H1 (cell line): Measurements from ENCODE around the gene PIGV. TPM values are rescaled to one million over a fixed set of nuclear protein-coding genes. Genes with fewer than 3 reads are reported as not detected.

Experiments
- CTCF ChIA-PET: fragments of 300-600 bp; sonication (Branson Sonifier 250); formaldehyde crosslinking; loops from one replicate; lab custom pipeline; 2021; ENCODE audit not compliant: partially characterized antibody; lab: Charles Lee
- POLR2A ChIA-PET: fragments of 300-600 bp; sonication (Branson Sonifier 250); formaldehyde crosslinking; loops from one replicate; lab custom pipeline; 2021; ENCODE audit warnings: inconsistent platforms; ENCODE audit not compliant: partially characterized antibody; lab: Charles Lee
- DNase-seq, 2 experiments: peaks; one replicate each; pipeline versions ENCODE4 v3.0.0 to v3.0.0-alpha.2; 2010 to 2022; ENCODE audit warnings: low spot score in 2 of 2, low read depth in 1 of 2, mixed read lengths in 1 of 2
- FAIRE-seq: peaks from 2 replicates; lab custom pipeline; 2011; peaks lifted over from hg19 to GRCh38; lab: Jason Lieb, UNC
- H2AFZ ChIP-seq: 2 replicates; pipeline ENCODE4 v1.8.1; 2012; ENCODE audit warnings: low read length, inconsistent platforms
- H2AK5ac ChIP-seq: 2 replicates; pipeline ENCODE4 v1.6.1; 2013; ENCODE audit warnings: low read depth, low read length
- H2BK120ac ChIP-seq: replicated peaks from 2 replicates; pipeline ENCODE3; 2013; ENCODE audit warnings: low read depth, low read length, inconsistent platforms
- H2BK12ac ChIP-seq: 2 replicates; pipeline ENCODE4 v1.6.1; 2013; ENCODE audit warnings: low read depth, low read length
- H2BK15ac ChIP-seq: 2 replicates; pipeline ENCODE4 v1.6.1; 2013; ENCODE audit warnings: low read length
- H2BK20ac ChIP-seq: 2 replicates; pipeline ENCODE4 v1.6.1; 2013; ENCODE audit warnings: low read length
- H2BK5ac ChIP-seq: 2 replicates; pipeline ENCODE4 v1.6.1; 2013; ENCODE audit warnings: low read depth, low read length
- H3K14ac ChIP-seq: 2 replicates; pipeline ENCODE4 v1.6.1; 2013; ENCODE audit warnings: inconsistent platforms; ENCODE audit not compliant: insufficient read length
- H3K18ac ChIP-seq: 2 replicates; pipeline ENCODE4 v1.6.1; 2013; ENCODE audit warnings: low read length; ENCODE audit errors: extremely low read depth
- H3K23ac ChIP-seq: 2 replicates; pipeline ENCODE4 v1.6.1; 2013; ENCODE audit warnings: inconsistent platforms; ENCODE audit not compliant: insufficient read length
- H3K23me2 ChIP-seq: 2 replicates; pipeline ENCODE4 v1.6.1; 2013; ENCODE audit warnings: low read depth, low read length
- H3K27ac ChIP-seq: 2 replicates; pipeline ENCODE4 v1.6.1; 2011; ENCODE audit warnings: low read depth, low read length, inconsistent platforms
- H3K27me3 ChIP-seq, 4 experiments: replicated peaks in 1 of 4; 1 replicate in 1 of 4; 2 replicates in 3 of 4; pipeline versions ENCODE4 v1.6.1 to v1.8.1; 2011 to 2013; ENCODE audit warnings: low read length in 3 of 4, mild to moderate bottlenecking in 3 of 4, inconsistent platforms in 2 of 4, mixed read lengths in 2 of 4, moderate library complexity in 1 of 4; ENCODE audit not compliant: control insufficient read depth in 3 of 4, insufficient read depth in 3 of 4; ENCODE audit errors: extremely low read depth in 1 of 4
- H3K36me3 ChIP-seq, 4 experiments: 2 replicates each; pipeline versions ENCODE4 v1.6.1 to v1.8.1; 2011 to 2013; ENCODE audit warnings: mild to moderate bottlenecking in 4 of 4, low read length in 3 of 4, moderate library complexity in 2 of 4, control low read depth in 1 of 4, inconsistent platforms in 1 of 4; ENCODE audit not compliant: insufficient read depth in 4 of 4, control insufficient read depth in 2 of 4
- H3K4ac ChIP-seq: replicated peaks from 2 replicates; pipeline ENCODE3; 2013; ENCODE audit warnings: low read length, low read depth, mixed read lengths, inconsistent platforms; ENCODE audit not compliant: insufficient read length
- H3K4me1 ChIP-seq, 4 experiments: replicated peaks in 1 of 4; 1 replicate in 1 of 4; 2 replicates in 3 of 4; pipeline versions ENCODE4 v1.6.1 to v1.8.1; 2011 to 2013; ENCODE audit warnings: low read length in 3 of 4, inconsistent platforms in 2 of 4, mixed read lengths in 1 of 4; ENCODE audit not compliant: insufficient read depth in 4 of 4, control insufficient read depth in 3 of 4
- H3K4me2 ChIP-seq, 2 experiments: 2 replicates each; pipeline versions ENCODE4 v1.6.1 to v1.8.1; 2011 to 2013; ENCODE audit warnings: low read depth in 2 of 2, low read length in 2 of 2, control low read depth in 1 of 2, inconsistent platforms in 1 of 2, mild to moderate bottlenecking in 1 of 2; ENCODE audit not compliant: insufficient read depth in 1 of 2
- H3K4me3 ChIP-seq, 4 experiments: fragments of 200-600, 300-600 bp in 1 of 4; sonication (generic), shearing (Covaris generic), sonication (Bioruptor Twin) in 1 of 4; 2 replicates each; pipeline versions ENCODE4 v1.5.1 to v1.8.1; 2011 to 2016; ENCODE audit warnings: low read length in 4 of 4, low read depth in 3 of 4, control low read depth in 2 of 4, inconsistent platforms in 2 of 4, mild to moderate bottlenecking in 2 of 4, mixed read lengths in 1 of 4, moderate library complexity in 1 of 4; ENCODE audit not compliant: insufficient read depth in 2 of 4; ENCODE audit errors: extremely low read depth in 1 of 4
- H3K56ac ChIP-seq: replicated peaks from 2 replicates; pipeline ENCODE3; 2013; ENCODE audit warnings: low read depth, mild to moderate bottlenecking, mixed read lengths, low read length, inconsistent platforms; ENCODE audit not compliant: insufficient read length
- H3K79me1 ChIP-seq: 2 replicates; pipeline ENCODE4 v1.6.1; 2013; ENCODE audit warnings: low read depth, low read length, control low read depth
- H3K79me2 ChIP-seq, 2 experiments: 2 replicates each; pipeline versions ENCODE4 v1.6.1 to v1.8.1; 2012 to 2013; ENCODE audit warnings: low read length in 2 of 2, mild to moderate bottlenecking in 2 of 2, inconsistent platforms in 1 of 2; ENCODE audit not compliant: insufficient read depth in 2 of 2, control insufficient read depth in 1 of 2
- H3K9ac ChIP-seq, 4 experiments: replicated peaks in 1 of 4; 1 replicate in 1 of 4; 2 replicates in 3 of 4; pipeline versions ENCODE4 v1.6.1 to v1.8.1; 2011 to 2013; ENCODE audit warnings: low read depth in 3 of 4, low read length in 3 of 4, control low read depth in 2 of 4, mild to moderate bottlenecking in 2 of 4, moderate library complexity in 2 of 4, inconsistent platforms in 1 of 4; ENCODE audit errors: extremely low read depth in 1 of 4
- H3K9me3 ChIP-seq, 2 experiments: 2 replicates each; pipeline versions ENCODE4 v1.6.1 to v1.8.1; 2012 to 2013; ENCODE audit warnings: mild to moderate bottlenecking in 2 of 2, moderate library complexity in 2 of 2, control low read depth in 1 of 2, inconsistent platforms in 1 of 2, low read depth in 1 of 2, low read length in 1 of 2, mixed read lengths in 1 of 2; ENCODE audit not compliant: insufficient read depth in 2 of 2
- H4K20me1 ChIP-seq, 2 experiments: replicated peaks in 1 of 2; 2 replicates each; pipeline versions ENCODE3 to v1.8.1; 2011 to 2013; ENCODE audit warnings: inconsistent platforms in 2 of 2, low read length in 2 of 2, mild to moderate bottlenecking in 1 of 2; ENCODE audit not compliant: insufficient read depth in 2 of 2, control insufficient read depth in 1 of 2
- H4K5ac ChIP-seq: 2 replicates; pipeline ENCODE4 v1.6.1; 2013; ENCODE audit warnings: low read length, low read depth, mixed read lengths, inconsistent platforms; ENCODE audit not compliant: insufficient read length
- H4K8ac ChIP-seq: 2 replicates; pipeline ENCODE4 v1.8.0; 2013; ENCODE audit warnings: mild to moderate bottlenecking, moderate library complexity, low read length, inconsistent platforms; ENCODE audit not compliant: insufficient read depth; ENCODE audit errors: extremely low read depth
- H4K91ac ChIP-seq: replicated peaks from 2 replicates; pipeline ENCODE3; 2013; ENCODE audit warnings: low read length, mixed read lengths, inconsistent platforms; ENCODE audit not compliant: insufficient read length
- ATF2 ChIP-seq: IDR thresholded peaks from 2 replicates; pipeline ENCODE4 v1.6.1; 2012; ENCODE audit warnings: low read length, inconsistent platforms
- CREB1 ChIP-seq: IDR thresholded peaks from 2 replicates; pipeline ENCODE4 v1.6.1; 2012; ENCODE audit warnings: inconsistent platforms
- CTBP2 ChIP-seq: IDR thresholded peaks from 2 replicates; pipeline ENCODE4 v1.7.0; 2011; ENCODE audit warnings: borderline replicate concordance, mild to moderate bottlenecking, moderate library complexity, mixed read lengths, low read length; ENCODE audit not compliant: insufficient read depth, insufficient read length
- EP300 ChIP-seq, 2 experiments: IDR thresholded peaks; 1 replicate in 1 of 2; 2 replicates in 1 of 2; pipeline ENCODE4 v1.6.1; 2011 to 2012; ENCODE audit warnings: low read depth in 2 of 2, low read length in 2 of 2, mild to moderate bottlenecking in 2 of 2, borderline replicate concordance in 1 of 2, inconsistent platforms in 1 of 2, moderate library complexity in 1 of 2
- HDAC2 ChIP-seq, 2 experiments: fragments of 300-600 bp in 1 of 2; sonication (generic) in 1 of 2; IDR thresholded peaks; 2 replicates each; pipeline ENCODE4 v1.6.1; 2011 to 2012; ENCODE audit warnings: low read depth in 2 of 2, low read length in 2 of 2, mild to moderate bottlenecking in 2 of 2, moderate library complexity in 2 of 2, borderline replicate concordance in 1 of 2, inconsistent platforms in 1 of 2
- JUN ChIP-seq: IDR thresholded peaks from 2 replicates; pipeline ENCODE4 v1.6.1; 2011; ENCODE audit warnings: low read depth, mild to moderate bottlenecking, improper control_type of control experiment, low read length
- MAX ChIP-seq: IDR thresholded peaks from 2 replicates; pipeline ENCODE4 v1.6.1; 2012; ENCODE audit warnings: inconsistent platforms
- SIRT6 ChIP-seq: IDR thresholded peaks from one replicate; pipeline ENCODE4 v1.7.1; 2012; ENCODE audit warnings: low read length, inconsistent platforms
- SIX5 ChIP-seq: IDR thresholded peaks from 2 replicates; pipeline ENCODE4 v1.6.1; 2011; ENCODE audit warnings: mild to moderate bottlenecking, low read depth, low read length
- SP2 ChIP-seq: IDR thresholded peaks from 2 replicates; pipeline ENCODE4 v1.6.1; 2012; ENCODE audit warnings: mild to moderate bottlenecking, low read length, inconsistent platforms
- TAF1 ChIP-seq: IDR thresholded peaks from 2 replicates; pipeline ENCODE4 v1.6.1; 2011; ENCODE audit warnings: mild to moderate bottlenecking, low read depth, low read length
- YY1 ChIP-seq: IDR thresholded peaks from 2 replicates; pipeline ENCODE4 v1.6.1; 2011; ENCODE audit warnings: low read depth, mild to moderate bottlenecking, low read length
- WGBS, 2 experiments: shearing (Covaris generic) in 1 of 2; methylation state at CpG; one replicate each; pipeline versions ENCODE4 v1.1.6 to v1.1.7; 2013 to 2015; ENCODE audit warnings: low lambda C conversion rate in 2 of 2, mixed read lengths in 2 of 2, inconsistent platforms in 1 of 2, low coverage in 1 of 2, missing lambda C conversion rate in 1 of 2; ENCODE audit not compliant: insufficient replicate concordance in 2 of 2, insufficient coverage in 1 of 2, insufficient read length in 1 of 2; ENCODE audit errors: extremely low coverage in 1 of 2, missing lambda C conversion rate in 1 of 2; 5-methylcytosine and 5-hydroxymethylcytosine counted together
- polyA plus RNA-seq, 7 experiments: library from polyadenylated mRNA; depleted of rRNA in 3 of 7; stranded (reverse) in 5 of 7; unstranded in 2 of 7; fragments of >200 nt in 5 of 7; fragments of 200-250 nt in 2 of 7; gene quantifications; 1 replicate in 5 of 7; 2 replicates in 1 of 7; 4 replicates in 1 of 7; pipeline versions ENCODE4 v1.2.1 to v1.2.3, GENCODE V29; 2011 to 2013; ENCODE audit warnings: missing spikeins in 2 of 7, mixed read lengths in 2 of 7
- total RNA-seq: library from RNA; stranded (reverse); fragmentation: NEBNext Ultra II Directional; extraction: Animal tissue kit (Norgen Biotek cat#: 25700); gene quantifications from 2 replicates; pipeline ENCODE4 v1.2.1, GENCODE V29; 2021

PIGV gene
- total and polyA plus RNA-seq, 2 of the 8 experiments (the other 6 are each of a cell fraction or from before 2014, with no cell fraction given): 8.5 to 20.9 TPM

- H4K20me1 ChIP-seq: peaks cover 2 to 11% of the 10 kb centered on the region in 2 experiments
- POLR2A ChIA-PET: interaction anchor here (1.5 kb wide), 1 partner anchor 44 kb away, joined by 3 read pairs; no protein-coding TSS in a partner anchor
- H3K14ac ChIP-seq: no peak overlapping the region
- H3K79me2 ChIP-seq: peaks cover 0 to 61% of the 10 kb centered on the region in 2 experiments
- H4K5ac ChIP-seq: no peak overlapping the region
- H3K4me1 ChIP-seq: peaks cover 0 to 7% (median 1%) of the 10 kb centered on the region in 4 experiments; a peak in 1 of 7 replicates
- H2AK5ac ChIP-seq: no peak overlapping the region
- H2BK5ac ChIP-seq: no peak overlapping the region
- H3K36me3 ChIP-seq: peaks cover 20 to 75% (median 31%) of the 10 kb centered on the region in 4 experiments
- peaks cover 8% of the 10 kb centered on the region for H3K79me1 ChIP-seq
- CTCF ChIA-PET: interaction anchor here (1.1 to 2.4 kb wide), 2 partner anchors 138 to 202 kb away, joined by 3 to 12 read pairs; no protein-coding TSS in a partner anchor
- 87% methylated on average over 5 of the region's 5 CpGs; no CpG with 5 or more reads in 1 of the 2 experiments for WGBS, 2 experiments
- H3K4ac ChIP-seq: no peak overlapping the region
- H2AFZ ChIP-seq: no peak overlapping the region
- H2BK15ac ChIP-seq: no peak overlapping the region
- H3K4me2 ChIP-seq: no peak overlapping the region
- no peak for FAIRE-seq
- H3K27me3 ChIP-seq: no peaks in the 10 kb centered on the region
- no peak overlapping the region for H3K9ac ChIP-seq
- no peak overlapping the region for H2BK120ac ChIP-seq
- H4K91ac ChIP-seq: no peak overlapping the region
- no peak overlapping the region for H2BK12ac ChIP-seq
- no peak overlapping the region for H3K18ac ChIP-seq
- no peaks in the 10 kb centered on the region for H3K9me3 ChIP-seq
- no peak overlapping the region for H3K4me3 ChIP-seq
- no peak overlapping the region for H3K56ac ChIP-seq
- H3K23ac ChIP-seq: no peak overlapping the region
- no peak overlapping the region for H4K8ac ChIP-seq
- no peak overlapping the region for H3K27ac ChIP-seq
- H2BK20ac ChIP-seq: no peak overlapping the region
- no peak for DNase-seq
- no peaks in the 10 kb centered on the region for H3K23me2 ChIP-seq
- TF ChIP-seq SP2 (no peak), CREB1 (no peak), CTBP2 (no peak), JUN (no peak), HDAC2 (IDR thresholded peaks at IDR 0.05; ENCODE audit: borderline replicate concordance in 1 of 2, low read depth in 2 of 2, low read length in 2 of 2) (no peak), MAX (no peak), ATF2 (no peak), SIRT6 (no peak), SIX5 (no peak), EP300 (IDR thresholded peaks at IDR 0.05; ENCODE audit: borderline replicate concordance in 1 of 2, low read depth in 2 of 2, low read length in 2 of 2) (no peak), TAF1 (no peak), YY1 (no peak)
Observed at GRCh38 chr1:26740952-26741351, 46.8 kb upstream of the PIGV start.
